Adrenal gland (tissue), 12 donors: ENCODE results near the gene WIPF1. TPM values are rescaled to one million over a fixed set of nuclear protein-coding genes. Genes with fewer than 3 reads are reported as not detected.

Source experiments
- DNase-seq, 7 donors: peaks; one replicate each; pipeline ENCODE4 v3.0.0-alpha.2; 2019 to 2020
- H3K27ac ChIP-seq, 5 donors: fragments of 200-600 bp; sonication (generic) in 4 of 5; 1 replicate in 3 of 5; 2 replicates in 2 of 5; pipeline versions ENCODE4 v1.5.1 to v1.8.0; 2016 to 2020; ENCODE audit warnings: mild to moderate bottlenecking in 1 of 5
- H3K27me3 ChIP-seq: fragments of 200-600 bp; 2 replicates; pipeline ENCODE4 v1.8.0; 2021
- H3K36me3 ChIP-seq, 2 donors: fragments of 200-600 bp; replicated peaks in 1 of 2; 1 replicate in 1 of 2; 2 replicates in 1 of 2; pipeline versions ENCODE4 v1.5.1 to v1.8.0; 2018 to 2022
- H3K4me1 ChIP-seq, 2 donors: fragments of 200-600 bp; replicated peaks in 1 of 2; 1 replicate in 1 of 2; 2 replicates in 1 of 2; pipeline versions ENCODE4 v1.5.1 to v1.8.0; 2018 to 2021
- H3K4me3 ChIP-seq, 4 donors: fragments of 200-600 bp; sonication (generic) in 3 of 4; one replicate each; pipeline ENCODE4 v1.5.1; 2016 to 2018
- H3K9me3 ChIP-seq, 3 donors: fragments of 200-600 bp; sonication (generic) in 1 of 3; replicated peaks in 1 of 3; 1 replicate in 2 of 3; 2 replicates in 1 of 3; pipeline versions ENCODE4 v1.5.1 to v1.8.0; 2016 to 2021
- POLR2A ChIP-seq, 2 donors: fragments of 450-650 bp; IDR thresholded peaks; one replicate each; pipeline ENCODE4 v1.6.1; 2017; ENCODE audit warnings: antibody characterized with exemption in 2 of 2, mild to moderate bottlenecking in 2 of 2, moderate library complexity in 1 of 2
- WGBS, 4 donors: extraction: QIAGEN DNeasy Blood & Tissue Kit in 2 of 4; methylation state at CpG; one replicate each; pipeline versions ENCODE4 v1.1.5 to v1.1.7; 2013 to 2017; 5-methylcytosine and 5-hydroxymethylcytosine counted together
- intact Hi-C, 2 donors: fragments of 100-400 bp; cut with DNase I; formaldehyde crosslinking; loops; one replicate each; pipeline versions ENCODE4 v1.14.1 to v1.15.0; 2022 to 2023
- polyA plus RNA-seq, 3 donors: library from polyadenylated mRNA; stranded (reverse); fragments of 200-250 nt in 2 of 3; fragments of 350-450 nt in 1 of 3; fragmentation: Illumina TruSeq in 1 of 3; extraction: RNeasy Lipid Tissue Mini Kit (QIAGEN cat#74804) in 1 of 3; gene quantifications; one replicate each; pipeline ENCODE4 v1.2.3, GENCODE V29; 2013 to 2014
- total RNA-seq, 9 donors: library from RNA; depleted of rRNA in 4 of 9; stranded (reverse); fragments of >200 nt in 4 of 9; fragments of 120-200 nt in 1 of 9; fragmentation: NEBNext Ultra II Directional in 1 of 9; extraction: Animal tissue kit (Norgen Biotek cat#: 25700) in 1 of 9; gene quantifications; one replicate each; pipeline versions ENCODE4 v1.1.0 to v1.2.4, GENCODE V29; 2013 to 2023
- TF ChIP-seq, protein P1 (sequence below), 6 experiments: fragments of 450-650 bp in 4 of 6; fragments of 200-600 bp in 2 of 6; sonication (generic) in 1 of 6; IDR thresholded peaks; 1 replicate in 5 of 6; 2 replicates in 1 of 6; pipeline versions ENCODE4 v1.5.1 to v1.8.0; 2016 to 2021; ENCODE audit warnings: antibody characterized with exemption in 6 of 6, mild to moderate bottlenecking in 2 of 6, moderate library complexity in 1 of 6
- donor health status: healthy with polysubstance abuse.
- donor health status: Bipolar disorder and iron deficiency.
- donor health status: DM: yes; HTN: yes; CAD: no.
- donor health status: DM: no; HTN: no; CAD: no.
- donor health status: DM: no; HTN: no; CAD: no.
- donor health status: DM: yes; HTN: yes; CAD: no.

Gene WIPF1
- total and polyA plus RNA-seq, 12 donors, result 4.8 to 42.4 (median 24.6) TPM

DNA sequence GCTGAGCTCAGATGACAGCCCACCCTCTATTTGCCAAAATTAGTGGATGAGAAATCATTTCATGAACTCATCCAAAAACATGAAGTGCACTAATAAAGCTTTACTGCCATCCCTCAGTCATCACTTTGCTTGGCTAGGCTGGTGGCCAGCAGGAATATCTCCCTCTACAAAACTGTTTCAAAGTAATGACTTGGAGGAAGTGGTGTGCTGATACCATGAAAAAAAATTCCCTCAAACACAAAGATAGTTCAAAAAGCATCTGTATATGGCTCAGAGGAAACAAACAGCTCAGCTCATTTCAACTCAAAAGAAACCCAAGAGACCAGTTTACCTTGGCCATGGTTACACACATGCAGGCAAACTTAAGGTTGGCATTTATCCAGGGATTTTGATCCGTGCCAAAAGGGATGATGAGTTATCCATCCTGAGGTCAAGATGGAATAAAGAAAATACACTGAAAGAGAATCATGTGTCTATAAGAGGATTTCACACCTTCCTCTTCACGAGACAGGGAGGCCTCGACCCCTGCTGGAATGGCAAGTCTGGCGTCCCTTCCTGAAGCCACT, 18.4 kb upstream of the WIPF1 start:
- Histone ChIP-seq H3K4me1 (peaks cover 0 to 27% of the 10 kb centered on the region in 2 donors), H3K27ac (no peak overlapping the region), H3K9me3 (no peaks in the 10 kb centered on the region), H3K4me3 (no peak overlapping the region), H3K36me3 (no peaks in the 10 kb centered on the region), H3K27me3 (no peaks in the 10 kb centered on the region)
- DNase-seq, result no peak
- no peak for TF ChIP-seq POLR2A (IDR thresholded peaks at IDR 0.05)
- 45 to 55% (median 48%) methylated on average over 4 of the region's 4 CpGs for WGBS, 4 donors
- intact Hi-C loops, result no loop called here

GRCh38 chr2:174614261-174614660, 16.7 kb upstream of the WIPF1 start:
- Histone ChIP-seq H3K27ac (no peak overlapping the region), H3K9me3 (no peaks in the 10 kb centered on the region), H3K27me3 (no peaks in the 10 kb centered on the region), H3K4me1 (peaks cover 0 to 27% of the 10 kb centered on the region in 2 donors), H3K4me3 (no peak overlapping the region), H3K36me3 (no peaks in the 10 kb centered on the region)
- 72 to 83% (median 73%) methylated on average over 4 of the region's 4 CpGs for WGBS, 4 donors
- intact Hi-C loops, result no loop called here
- DNase-seq, result no peak
- TF ChIP-seq, protein P1, sequence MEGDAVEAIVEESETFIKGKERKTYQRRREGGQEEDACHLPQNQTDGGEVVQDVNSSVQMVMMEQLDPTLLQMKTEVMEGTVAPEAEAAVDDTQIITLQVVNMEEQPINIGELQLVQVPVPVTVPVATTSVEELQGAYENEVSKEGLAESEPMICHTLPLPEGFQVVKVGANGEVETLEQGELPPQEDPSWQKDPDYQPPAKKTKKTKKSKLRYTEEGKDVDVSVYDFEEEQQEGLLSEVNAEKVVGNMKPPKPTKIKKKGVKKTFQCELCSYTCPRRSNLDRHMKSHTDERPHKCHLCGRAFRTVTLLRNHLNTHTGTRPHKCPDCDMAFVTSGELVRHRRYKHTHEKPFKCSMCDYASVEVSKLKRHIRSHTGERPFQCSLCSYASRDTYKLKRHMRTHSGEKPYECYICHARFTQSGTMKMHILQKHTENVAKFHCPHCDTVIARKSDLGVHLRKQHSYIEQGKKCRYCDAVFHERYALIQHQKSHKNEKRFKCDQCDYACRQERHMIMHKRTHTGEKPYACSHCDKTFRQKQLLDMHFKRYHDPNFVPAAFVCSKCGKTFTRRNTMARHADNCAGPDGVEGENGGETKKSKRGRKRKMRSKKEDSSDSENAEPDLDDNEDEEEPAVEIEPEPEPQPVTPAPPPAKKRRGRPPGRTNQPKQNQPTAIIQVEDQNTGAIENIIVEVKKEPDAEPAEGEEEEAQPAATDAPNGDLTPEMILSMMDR (IDR thresholded peaks at IDR 0.05), result no peak
- TF ChIP-seq POLR2A (IDR thresholded peaks at IDR 0.05), result no peak

GRCh38 chr2:174613531-174613930, 15.9 kb upstream of the WIPF1 start:
- WGBS, 4 donors, result 82 to 93% (median 85%) methylated on average over 2 of the region's 2 CpGs
- TF ChIP-seq, protein P1 (IDR thresholded peaks at IDR 0.05), result no peak
- no peak for TF ChIP-seq POLR2A (IDR thresholded peaks at IDR 0.05)
- H3K27me3 ChIP-seq, result no peaks in the 10 kb centered on the region
- H3K36me3 ChIP-seq, result no peaks in the 10 kb centered on the region
- no peak overlapping the region for H3K27ac ChIP-seq
- peaks cover 0 to 27% of the 10 kb centered on the region in 2 donors for H3K4me1 ChIP-seq
- DNase-seq, result no peak
- intact Hi-C loops, result no loop called here
- H3K9me3 ChIP-seq, result no peaks in the 10 kb centered on the region
- no peak overlapping the region for H3K4me3 ChIP-seq

- H3K27me3 ChIP-seq, result no peaks in the 10 kb centered on the region
- peaks cover 0 to 27% of the 10 kb centered on the region in 2 donors for H3K4me1 ChIP-seq
- 0 to 40% (median 34%) methylated on average over 1 of the region's 1 CpG for WGBS, 4 donors
Observed at GRCh38 chr2:174612970-174613369, 15.4 kb upstream of the WIPF1 start.

More at GRCh38 chr2:174612970-174613369, 15.4 kb upstream of the WIPF1 start:
- no peak overlapping the region for H3K4me3 ChIP-seq
- no peaks in the 10 kb centered on the region for H3K9me3 ChIP-seq
- no peak for DNase-seq
- intact Hi-C loops, result no loop called here
- no peak for TF ChIP-seq POLR2A (IDR thresholded peaks at IDR 0.05)
- TF ChIP-seq, protein P1 (IDR thresholded peaks at IDR 0.05), result no peak
- H3K27ac ChIP-seq, result no peak overlapping the region
- no peaks in the 10 kb centered on the region for H3K36me3 ChIP-seq
